ENCODE results near the gene SARS1.
"Not testable (repeated sequence)": the region's sequence is repeated elsewhere in the genome, so short reads cannot be mapped to it uniquely, and the experiment has no call there.

SARS1 gene

GRCh38 chr1:109279615-109280278 is 66.0 kb downstream of the SARS1 start:
- no peak for DNase-seq

GRCh38 chr1:109280862-109281261 is 67.1 kb downstream of the SARS1 start:
- no peak for DNase-seq

GRCh38 chr1:109281680-109282496 is 68.2 kb downstream of the SARS1 start:
- DNase-seq = no peak

GRCh38 chr1:109282497-109282951 is 68.8 kb downstream of the SARS1 start:
- no peak for DNase-seq

GRCh38 chr1:109282952-109283747 is 69.4 kb downstream of the SARS1 start, which contains the start of gene PSRC1:
PSRC1 (minus strand) TSS chr1:109283145.
- DNase-seq = peak; percentile 85

GRCh38 chr1:109283748-109284600 is 70.3 kb downstream of the SARS1 start:
- no peak for DNase-seq

GRCh38 chr1:109286762-109287161 is 73.0 kb downstream of the SARS1 start:
- DNase-seq = not testable (repeated sequence)
